Activated effector memory CD4-positive, alpha-beta T cell treated with anti-CD3 and anti-CD28 coated beads, Interleukin-2, amount 50 U/mL, for 16 hours (primary cell): ENCODE measurements around the gene AOX1.
A peak's percentile ranks its signal among the peaks of the same experiment; 100 is the strongest.
"Not testable (repeated sequence)": the region's sequence is repeated elsewhere in the genome, so short reads cannot be mapped to it uniquely, and the experiment has no call there.

Experiments used
- DNase-seq: peaks from one replicate; pipeline ENCODE4 v3.0.0-alpha.2; 2020

The AOX1 gene

GRCh38 chr2:200705305-200706041, 119.7 kb downstream of the AOX1 start:
- DNase-seq = no peak

DNA sequence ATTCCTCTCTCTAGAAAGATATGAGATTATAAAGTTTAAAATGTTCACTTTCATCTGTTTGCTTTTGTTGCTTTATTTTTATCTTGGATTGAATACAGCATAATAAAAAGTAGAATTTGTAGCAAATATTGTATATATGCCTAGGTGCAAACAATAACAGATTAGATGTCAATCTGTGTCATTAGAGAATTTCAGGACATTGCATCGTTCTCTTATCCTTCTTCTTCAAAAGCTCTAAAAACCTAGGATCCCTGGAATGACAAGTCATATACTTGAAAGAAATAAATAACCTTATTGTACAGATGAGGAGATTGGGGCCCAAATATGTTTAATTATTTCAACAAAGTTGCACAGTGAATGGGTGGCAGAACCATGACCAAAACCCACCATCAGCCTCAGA, 123.1 kb downstream of the AOX1 start:
- DNase-seq = no peak

DNA sequence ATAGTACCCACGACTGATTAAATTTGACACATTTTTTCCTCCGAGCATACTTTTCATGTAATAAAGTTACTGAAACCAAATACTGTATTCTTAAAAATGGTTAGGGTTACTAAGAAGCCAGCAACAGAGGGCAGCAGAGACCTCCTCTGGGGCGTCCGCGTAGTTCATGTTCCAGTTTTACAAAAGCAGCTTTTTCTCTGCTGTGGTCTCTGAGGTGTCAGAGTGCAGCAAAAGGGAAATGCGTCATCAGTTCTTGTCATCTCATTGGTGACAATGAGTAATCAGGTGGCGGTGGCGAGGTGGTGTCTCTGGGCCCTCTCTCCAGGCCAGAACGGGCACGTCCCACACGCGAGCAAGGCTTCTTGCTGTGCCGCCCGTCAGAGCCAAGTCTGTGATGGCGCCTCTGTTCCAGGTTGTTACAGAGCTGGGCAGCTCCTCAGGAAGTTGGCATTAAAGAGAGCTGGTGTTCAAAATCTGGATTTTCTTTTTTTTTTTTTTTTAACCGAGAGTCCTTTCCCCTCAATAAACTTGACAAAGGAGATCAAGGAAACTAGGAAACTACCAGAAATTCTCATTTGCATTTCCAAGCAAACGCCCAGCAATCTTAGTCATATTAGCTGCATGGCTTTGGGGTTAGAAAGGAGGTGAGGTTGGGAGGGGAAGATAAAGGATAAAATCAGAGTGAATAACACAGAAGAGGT, 127.3 kb downstream of the AOX1 start:
- DNase-seq = peak; percentile 96

DNA sequence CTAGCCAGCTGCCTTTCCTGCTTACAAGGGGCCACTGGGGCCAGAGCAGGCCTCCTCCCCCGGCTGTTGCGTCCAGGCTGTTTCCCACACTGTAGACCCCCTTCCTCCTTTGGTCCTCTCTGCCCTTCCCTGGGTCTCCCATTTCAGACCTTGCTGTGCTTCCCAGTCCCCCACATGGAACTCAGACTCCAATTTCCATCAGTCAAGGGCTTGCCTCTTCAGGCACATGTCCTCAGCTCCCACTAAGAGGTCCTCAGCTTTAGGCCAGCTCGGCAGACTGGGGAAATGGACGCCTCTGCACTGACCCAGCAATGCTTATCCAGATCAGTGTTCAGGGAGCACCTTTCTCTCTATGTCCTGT, 127.9 kb downstream of the AOX1 start:
- DNase-seq = peak; percentile 66

GRCh38 chr2:200715014-200715413, 129.2 kb downstream of the AOX1 start:
- DNase-seq = not testable (repeated sequence)

GRCh38 chr2:200716386-200716785, 130.6 kb downstream of the AOX1 start:
- DNase-seq = no peak
